Ovary (tissue), 9 donors: Measurements from ENCODE around the gene SMURF1. TPM values are rescaled to one million over a fixed set of nuclear protein-coding genes. Genes with fewer than 3 reads are reported as not detected.

Experiments
- DNase-seq, 5 donors: peaks; one replicate each; pipeline ENCODE4 v3.0.0-alpha.2; 2019 to 2020
- H3K27ac ChIP-seq, 2 donors: fragments of 200-600 bp; one replicate each; pipeline versions ENCODE4 v1.5.1 to v1.8.0; 2019 to 2022
- H3K27me3 ChIP-seq: fragments of 200-600 bp; one replicate; pipeline ENCODE4 v1.8.0; 2022
- H3K36me3 ChIP-seq: fragments of 200-600 bp; sonication (generic); one replicate; pipeline ENCODE4 v1.5.1; 2019
- H3K4me1 ChIP-seq: one replicate; pipeline ENCODE4 v1.8.1; 2013; ENCODE audit warnings: mild to moderate bottlenecking, moderate library complexity; ENCODE audit not compliant: insufficient read depth
- H3K4me3 ChIP-seq: fragments of 200-600 bp; sonication (generic); one replicate; pipeline ENCODE4 v1.5.1; 2017
- H3K9me3 ChIP-seq, 2 donors: fragments of 200-600 bp in 1 of 2; sonication (generic) in 1 of 2; one replicate each; pipeline versions ENCODE4 v1.5.1 to v1.8.1; 2013 to 2019; ENCODE audit warnings: mild to moderate bottlenecking in 1 of 2, moderate library complexity in 1 of 2
- EP300 ChIP-seq: sonication (generic); formaldehyde crosslinking; IDR thresholded peaks from one replicate; pipeline ENCODE4 v1.6.1; 2017; ENCODE audit warnings: antibody characterized with exemption
- POLR2A ChIP-seq: fragments of 450-650 bp; IDR thresholded peaks from one replicate; pipeline ENCODE4 v1.6.1; 2017; ENCODE audit warnings: antibody characterized with exemption, mild to moderate bottlenecking, moderate library complexity
- WGBS, 3 donors: extraction: QIAGEN DNeasy Blood & Tissue Kit in 1 of 3; methylation state at CpG; one replicate each; pipeline versions ENCODE4 v1.1.5 to v1.1.7; 2013 to 2017; 5-methylcytosine and 5-hydroxymethylcytosine counted together
- intact Hi-C, 4 donors: fragments of 100-400 bp; cut with DNase I; formaldehyde crosslinking; loops; one replicate each; pipeline versions ENCODE4 v1.11.0 to v1.15.1; 2022 to 2023
- polyA plus RNA-seq, 2 donors: library from polyadenylated mRNA; stranded (reverse); fragments of 200-250 nt in 1 of 2; fragments of 350-450 nt in 1 of 2; fragmentation: Illumina TruSeq in 1 of 2; extraction: RNeasy Lipid Tissue Mini Kit (QIAGEN cat#74804) in 1 of 2; gene quantifications; one replicate each; pipeline ENCODE4 v1.2.3, GENCODE V29; 2013 to 2014
- total RNA-seq, 7 donors: library from RNA; depleted of rRNA in 2 of 7; stranded (reverse); fragments of >200 nt in 2 of 7; fragmentation: NEBNext Ultra II Directional in 3 of 7; extraction: Animal tissue kit (Norgen Biotek cat#: 25700) in 3 of 7; gene quantifications; one replicate each; pipeline versions ENCODE4 v1.1.0 to v1.2.4, GENCODE V29; 2016 to 2023
- TF ChIP-seq, protein P1 (sequence below), 3 donors: fragments of 450-650 bp in 2 of 3; fragments of 200-600 bp in 1 of 3; IDR thresholded peaks; one replicate each; pipeline versions ENCODE4 v1.5.1 to v1.8.0; 2016 to 2022; ENCODE audit warnings: antibody characterized with exemption in 3 of 3, mild to moderate bottlenecking in 1 of 3
- donor health status: DM: no; HTN: no; CAD: no; lungs with moderate emphysema.
- donor health status: DM: no; HTN: no; CAD: no.
- donor health status: Bipolar disorder and iron deficiency.
- donor health status: DM: yes; HTN: yes; CAD: no.
- donor health status: DM: no; HTN: no; CAD: no.
- donor health status: DM: yes; HTN: yes; CAD: no.

Gene SMURF1
- total and polyA plus RNA-seq, 9 donors = 15.1 to 40.3 (median 27.2) TPM

DNA sequence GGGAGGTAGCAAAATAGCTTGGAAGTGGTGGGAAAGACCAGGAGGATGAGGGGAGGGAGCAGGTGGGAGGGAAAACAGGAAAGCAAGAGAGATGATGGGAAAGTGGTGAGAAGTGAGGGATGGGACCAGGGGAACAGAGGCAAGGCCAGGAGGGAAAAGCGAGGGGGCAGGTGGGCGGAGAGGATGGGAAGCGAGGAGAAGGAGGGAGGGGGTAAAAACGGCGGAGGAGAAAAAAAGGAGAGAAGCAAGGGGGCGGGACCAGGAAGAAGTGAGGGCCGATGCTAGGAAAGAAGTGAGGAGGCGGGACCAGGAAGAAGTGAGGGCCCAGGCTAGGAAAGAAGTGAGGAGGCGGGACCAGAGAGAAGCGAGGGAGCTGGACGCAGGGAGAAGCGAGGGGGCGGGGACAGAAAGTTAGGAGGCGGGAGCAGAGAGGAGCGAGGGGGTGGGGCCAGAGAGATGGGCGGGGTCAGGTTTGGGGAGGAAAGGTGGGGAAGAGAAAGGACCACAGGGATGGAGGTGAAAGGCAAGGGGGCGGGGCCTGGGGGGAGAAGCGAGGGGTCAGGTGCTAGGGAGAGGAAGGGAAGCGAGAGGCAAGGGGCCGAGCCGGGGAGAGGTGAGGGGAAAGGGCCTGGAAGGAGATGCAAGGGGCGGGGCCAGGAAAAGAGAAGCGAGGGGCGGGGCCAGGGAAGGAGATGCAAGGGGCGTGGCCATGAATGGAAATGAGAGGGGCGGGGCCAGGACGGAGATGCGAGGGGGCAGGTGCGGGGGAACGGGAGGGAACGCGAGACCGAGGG, 984 bp downstream of the SMURF1 start:
- WGBS, 3 donors = 1 to 3% (median 2%) methylated on average over 28 to 33 of the region's 33 CpGs
- Histone ChIP-seq H3K27me3 (no peaks in the 10 kb centered on the region), H3K4me3 (peak overlapping the region; percentile 99), H3K4me1 (peaks cover 5% of the 10 kb centered on the region), H3K36me3 (no peaks in the 10 kb centered on the region), H3K9me3 (no peaks in the 10 kb centered on the region), H3K27ac (peak overlapping the region; percentile 97 to 98)
- DNase-seq = peak; percentile 98 to 99 (median 99)
- TF ChIP-seq POLR2A (peak; percentile 8), EP300 (no peak)
- intact Hi-C loops = loop anchor here (5.0 to 10.0 kb wide), 4 partner anchors 46 to 252 kb away; no protein-coding TSS in a partner anchor

GRCh38 chr7:99141841-99142726, 1.8 kb downstream of the SMURF1 start:
- 1 to 3% (median 3%) methylated on average over 27 of the region's 27 CpGs for WGBS, 3 donors
- Histone ChIP-seq H3K27me3 (no peaks in the 10 kb centered on the region), H3K27ac (peak overlapping the region; percentile 74 to 98), H3K9me3 (no peaks in the 10 kb centered on the region), H3K36me3 (no peaks in the 10 kb centered on the region), H3K4me1 (peaks cover 7% of the 10 kb centered on the region), H3K4me3 (peak overlapping the region; percentile 99)
- intact Hi-C loops = loop anchor here (5.0 to 10.0 kb wide), 4 partner anchors 45 to 253 kb away; no protein-coding TSS in a partner anchor
- peak; percentile 78 to 87 (median 84) for DNase-seq
- peak; percentile 52 for TF ChIP-seq POLR2A
- TF ChIP-seq, protein P1, sequence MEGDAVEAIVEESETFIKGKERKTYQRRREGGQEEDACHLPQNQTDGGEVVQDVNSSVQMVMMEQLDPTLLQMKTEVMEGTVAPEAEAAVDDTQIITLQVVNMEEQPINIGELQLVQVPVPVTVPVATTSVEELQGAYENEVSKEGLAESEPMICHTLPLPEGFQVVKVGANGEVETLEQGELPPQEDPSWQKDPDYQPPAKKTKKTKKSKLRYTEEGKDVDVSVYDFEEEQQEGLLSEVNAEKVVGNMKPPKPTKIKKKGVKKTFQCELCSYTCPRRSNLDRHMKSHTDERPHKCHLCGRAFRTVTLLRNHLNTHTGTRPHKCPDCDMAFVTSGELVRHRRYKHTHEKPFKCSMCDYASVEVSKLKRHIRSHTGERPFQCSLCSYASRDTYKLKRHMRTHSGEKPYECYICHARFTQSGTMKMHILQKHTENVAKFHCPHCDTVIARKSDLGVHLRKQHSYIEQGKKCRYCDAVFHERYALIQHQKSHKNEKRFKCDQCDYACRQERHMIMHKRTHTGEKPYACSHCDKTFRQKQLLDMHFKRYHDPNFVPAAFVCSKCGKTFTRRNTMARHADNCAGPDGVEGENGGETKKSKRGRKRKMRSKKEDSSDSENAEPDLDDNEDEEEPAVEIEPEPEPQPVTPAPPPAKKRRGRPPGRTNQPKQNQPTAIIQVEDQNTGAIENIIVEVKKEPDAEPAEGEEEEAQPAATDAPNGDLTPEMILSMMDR (IDR thresholded peaks at IDR 0.05) = no peak
- no peak for TF ChIP-seq EP300

GRCh38 chr7:99141334-99141733, 2.6 kb downstream of the SMURF1 start:
- Histone ChIP-seq H3K4me1 (peaks cover 9% of the 10 kb centered on the region), H3K27ac (peak overlapping the region; percentile 66 to 98), H3K27me3 (no peaks in the 10 kb centered on the region), H3K36me3 (no peaks in the 10 kb centered on the region), H3K4me3 (peak overlapping the region; percentile 99), H3K9me3 (no peaks in the 10 kb centered on the region)
- 11 to 17% (median 14%) methylated on average over 3 of the region's 3 CpGs for WGBS, 3 donors
- DNase-seq = no peak
- intact Hi-C loops = loop anchor here (5.0 to 10.0 kb wide), 4 partner anchors 44 to 253 kb away; no protein-coding TSS in a partner anchor
- no peak for TF ChIP-seq EP300
- no peak for TF ChIP-seq POLR2A
- TF ChIP-seq, protein P1 (IDR thresholded peaks at IDR 0.05) = no peak

DNA sequence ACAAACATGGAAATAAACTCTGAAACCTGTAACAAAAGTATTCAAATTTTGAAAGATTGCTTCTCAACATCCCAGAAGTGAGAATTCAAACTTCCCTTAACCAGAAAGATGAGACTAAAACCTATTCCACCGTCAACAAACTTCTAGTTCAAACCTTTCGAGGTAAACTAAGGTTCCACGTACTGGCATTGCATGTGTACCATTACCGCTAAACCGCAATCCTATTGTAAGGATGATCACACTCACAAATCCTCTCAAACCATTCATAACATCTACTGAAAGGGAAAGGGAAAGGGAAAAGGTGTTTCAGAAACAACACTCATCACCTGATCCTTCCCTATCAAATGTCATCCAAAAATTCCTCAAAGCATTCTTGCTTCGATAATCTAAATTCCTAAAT, 3.1 kb downstream of the SMURF1 start:
- no peak for DNase-seq
- intact Hi-C loops = loop anchor here (5.0 to 10.0 kb wide), 4 partner anchors 44 to 254 kb away; no protein-coding TSS in a partner anchor

More for the DNA sequence above, 3.1 kb downstream of the SMURF1 start:
- H3K27me3 ChIP-seq = no peaks in the 10 kb centered on the region
- no peaks in the 10 kb centered on the region for H3K9me3 ChIP-seq
- TF ChIP-seq POLR2A (no peak), EP300 (no peak)
- TF ChIP-seq, protein P1 (IDR thresholded peaks at IDR 0.05) = no peak
- no peaks in the 10 kb centered on the region for H3K36me3 ChIP-seq
- WGBS, 3 donors = 58 to 72% (median 65%) methylated on average over 6 of the region's 6 CpGs
- H3K4me3 ChIP-seq = no peak overlapping the region
- H3K4me1 ChIP-seq = peaks cover 9% of the 10 kb centered on the region
- peak overlapping the region in 1 of 2 donors; percentile 98 for H3K27ac ChIP-seq
